Prostate gland (tissue), 2 donors: ENCODE measurements around the gene SEPTIN8.

Experiments
- CTCF ChIP-seq, 4 experiments: fragments of 200-600 bp in 2 of 4; fragments of 450-650 bp in 2 of 4; sonication (generic) in 2 of 4; IDR thresholded peaks; 1 replicate in 3 of 4; 2 replicates in 1 of 4; pipeline ENCODE4 v1.5.1; 2016 to 2019; ENCODE audit warnings: antibody characterized with exemption in 4 of 4, mild to moderate bottlenecking in 2 of 4, moderate library complexity in 2 of 4
- POLR2AphosphoS5 ChIP-seq: sonication (generic); formaldehyde crosslinking; IDR thresholded peaks from one replicate; pipeline ENCODE4 v1.6.1; 2017; ENCODE audit warnings: antibody characterized with exemption

- TF ChIP-seq CTCF (IDR thresholded peaks at IDR 0.05) (no peak), POLR2AphosphoS5 (no peak)
Observed at GRCh38 chr5:132766020-132766805, 10.8 kb downstream of the SEPTIN8 start.
